C4-2B (cell line): ENCODE data around the gene CADM1.

Source experiments
- H3K27ac ChIP-seq: fragments of 450-650 bp; 2 replicates; pipeline ENCODE4 v1.5.1; 2017
- CTCF ChIP-seq: fragments of 450-650 bp; conservative IDR thresholded peaks from 2 replicates; pipeline ENCODE4 v1.5.1; 2017; ENCODE audit warnings: mild to moderate bottlenecking
- ZFX ChIP-seq: fragments of 450-650 bp; IDR thresholded peaks from 2 replicates; pipeline ENCODE4 v1.6.1; 2017

CADM1 gene

GRCh38 chr11:115398333-115399080 lies 105.7 kb downstream of the CADM1 start:
- no peak overlapping the region for H3K27ac ChIP-seq
- TF ChIP-seq CTCF, result no peak
- TF ChIP-seq ZFX, result no peak

GRCh38 chr11:115396533-115396932 lies 107.7 kb downstream of the CADM1 start:
- H3K27ac ChIP-seq, result no peak overlapping the region
- TF ChIP-seq ZFX (no peak), CTCF (no peak)

GRCh38 chr11:115393950-115394349 lies 110.3 kb downstream of the CADM1 start:
- no peak overlapping the region for H3K27ac ChIP-seq
- TF ChIP-seq CTCF (no peak), ZFX (no peak)

- TF ChIP-seq CTCF (no peak), ZFX (no peak)
- no peak overlapping the region for H3K27ac ChIP-seq
Observed at GRCh38 chr11:115391598-115391997, 112.6 kb downstream of the CADM1 start.

- TF ChIP-seq ZFX (no peak), CTCF (no peak)
- no peak overlapping the region for H3K27ac ChIP-seq
Observed at GRCh38 chr11:115391160-115391559, 113.1 kb downstream of the CADM1 start.

- H3K27ac ChIP-seq, result no peak overlapping the region
- TF ChIP-seq ZFX, result no peak
- no peak for TF ChIP-seq CTCF
Observed at GRCh38 chr11:115390441-115390840, 113.8 kb downstream of the CADM1 start.

GRCh38 chr11:115389790-115390189 lies 114.4 kb downstream of the CADM1 start:
- no peak overlapping the region for H3K27ac ChIP-seq
- no peak for TF ChIP-seq CTCF
- no peak for TF ChIP-seq ZFX
